ENCODE measurements around the gene FAM170B. TPM values are rescaled to one million over a fixed set of nuclear protein-coding genes. Genes with fewer than 3 reads are reported as not detected.

The FAM170B gene
- total and polyA plus RNA-seq, 9 of the 15 experiments (the other 6 are each of a cell fraction or from before 2014, with no cell fraction given) = 0.11 to 0.21 TPM; not detected in 7

DNA sequence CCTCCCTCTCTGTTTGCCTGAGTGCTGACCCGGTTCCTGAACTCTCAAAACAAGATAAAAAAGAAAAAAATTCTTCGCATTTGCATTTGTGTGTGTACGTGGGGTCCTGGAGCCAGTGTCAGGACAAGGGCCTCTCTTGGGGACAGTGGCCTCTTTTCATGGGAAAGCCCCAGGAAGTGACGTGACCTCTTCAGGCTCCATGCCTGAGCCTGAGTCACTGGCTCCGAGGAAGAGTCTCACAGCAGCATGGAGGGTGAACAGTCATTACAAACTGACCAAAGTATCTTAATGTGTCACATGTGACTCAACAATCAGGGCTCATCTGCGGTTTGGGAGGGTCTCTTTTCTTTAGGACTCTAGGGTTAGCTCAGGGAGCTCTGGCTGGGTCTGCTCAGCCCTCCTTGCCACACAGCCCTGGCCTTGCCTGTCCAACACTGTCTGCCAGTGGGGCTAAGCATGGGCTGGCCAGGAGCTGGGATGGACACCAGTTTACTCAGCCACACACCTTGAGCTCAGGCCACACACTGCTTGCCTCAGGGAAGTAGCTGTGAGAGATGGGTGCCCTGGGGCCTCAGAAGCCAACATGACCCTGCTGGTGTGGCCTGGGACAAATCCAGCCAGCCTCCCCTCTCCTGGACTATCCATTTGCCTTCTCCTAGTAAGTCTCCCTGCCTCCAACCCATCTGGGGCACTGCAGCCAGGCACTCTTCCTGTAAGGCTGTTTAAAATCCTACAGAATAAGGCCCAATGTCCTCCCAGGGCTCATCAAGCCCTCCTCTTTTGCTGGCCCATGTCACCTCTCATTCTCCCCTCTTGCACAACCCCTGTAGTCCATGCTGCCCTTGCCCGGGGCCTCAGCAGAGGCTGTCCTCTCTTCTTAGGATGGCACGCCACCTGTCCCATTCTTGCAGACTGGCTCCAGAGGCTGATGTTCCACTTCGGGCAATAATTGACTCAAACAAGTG is 43.9 kb upstream of the FAM170B start (continued):
- TF ChIP-seq, protein P1, sequence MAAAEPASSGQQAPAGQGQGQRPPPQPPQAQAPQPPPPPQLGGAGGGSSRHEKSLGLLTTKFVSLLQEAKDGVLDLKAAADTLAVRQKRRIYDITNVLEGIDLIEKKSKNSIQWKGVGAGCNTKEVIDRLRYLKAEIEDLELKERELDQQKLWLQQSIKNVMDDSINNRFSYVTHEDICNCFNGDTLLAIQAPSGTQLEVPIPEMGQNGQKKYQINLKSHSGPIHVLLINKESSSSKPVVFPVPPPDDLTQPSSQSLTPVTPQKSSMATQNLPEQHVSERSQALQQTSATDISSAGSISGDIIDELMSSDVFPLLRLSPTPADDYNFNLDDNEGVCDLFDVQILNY (CRISPR knock-in tag; IDR thresholded peaks at IDR 0.05) = no peak
- TF ChIP-seq, protein P2, sequence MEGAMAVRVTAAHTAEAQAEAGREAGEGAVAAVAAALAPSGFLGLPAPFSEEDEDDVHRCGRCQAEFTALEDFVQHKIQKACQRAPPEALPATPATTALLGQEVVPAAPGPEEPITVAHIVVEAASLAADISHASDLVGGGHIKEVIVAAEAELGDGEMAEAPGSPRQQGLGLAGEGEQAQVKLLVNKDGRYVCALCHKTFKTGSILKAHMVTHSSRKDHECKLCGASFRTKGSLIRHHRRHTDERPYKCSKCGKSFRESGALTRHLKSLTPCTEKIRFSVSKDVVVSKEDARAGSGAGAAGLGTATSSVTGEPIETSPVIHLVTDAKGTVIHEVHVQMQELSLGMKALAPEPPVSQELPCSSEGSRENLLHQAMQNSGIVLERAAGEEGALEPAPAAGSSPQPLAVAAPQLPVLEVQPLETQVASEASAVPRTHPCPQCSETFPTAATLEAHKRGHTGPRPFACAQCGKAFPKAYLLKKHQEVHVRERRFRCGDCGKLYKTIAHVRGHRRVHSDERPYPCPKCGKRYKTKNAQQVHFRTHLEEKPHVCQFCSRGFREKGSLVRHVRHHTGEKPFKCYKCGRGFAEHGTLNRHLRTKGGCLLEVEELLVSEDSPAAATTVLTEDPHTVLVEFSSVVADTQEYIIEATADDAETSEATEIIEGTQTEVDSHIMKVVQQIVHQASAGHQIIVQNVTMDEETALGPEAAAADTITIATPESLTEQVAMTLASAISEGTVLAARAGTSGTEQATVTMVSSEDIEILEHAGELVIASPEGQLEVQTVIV (CRISPR knock-in tag; IDR thresholded peaks at IDR 0.05; ENCODE audit: borderline replicate concordance) = no peak
- TF ChIP-seq TAL1 (IDR thresholded peaks at IDR 0.05) (0 out of 2 replicates have a peak, but pooled peaks have one; percentile 15), ZBTB12 (CRISPR knock-in tag; IDR thresholded peaks at IDR 0.05) (peak; percentile 71), ZNF717 (CRISPR knock-in tag; IDR thresholded peaks at IDR 0.05) (no peak), RNF2 (IDR thresholded peaks at IDR 0.05) (0 out of 2 replicates have a peak, but pooled peaks have one; percentile 40), BCL6 (CRISPR knock-in tag; IDR thresholded peaks at IDR 0.05) (no peak), HOMEZ (CRISPR knock-in tag; IDR thresholded peaks at IDR 0.05) (no peak), ZFX (CRISPR knock-in tag; IDR thresholded peaks at IDR 0.05) (no peak; the same call in 1 of the 2 replicates), FOSL1 (tag; conservative IDR thresholded peaks at IDR 0.05) (peak; percentile 96), ZSCAN29 (IDR thresholded peaks at IDR 0.05) (no peak), STAT5A (IDR thresholded peaks at IDR 0.05; ENCODE audit: borderline replicate concordance, low read length) (no peak), NFE2 (IDR thresholded peaks at IDR 0.05; ENCODE audit: low read depth) (peak; percentile 40)

All from K562 (cell line).